Tibial nerve (tissue), 3 donors: ENCODE data around the gene TMEM120B.

Source experiments
- POLR2A ChIP-seq, 2 donors: fragments of 450-650 bp; IDR thresholded peaks; one replicate each; pipeline ENCODE4 v1.6.1; 2017; ENCODE audit warnings: antibody characterized with exemption in 2 of 2, mild to moderate bottlenecking in 2 of 2, moderate library complexity in 2 of 2
- TF ChIP-seq, protein P1 (sequence below), 5 experiments: fragments of 200-600 bp in 3 of 5; fragments of 450-650 bp in 2 of 5; sonication (generic) in 3 of 5; IDR thresholded peaks; one replicate each; pipeline ENCODE4 v1.5.1; 2016 to 2019; ENCODE audit warnings: antibody characterized with exemption in 5 of 5, mild to moderate bottlenecking in 3 of 5, moderate library complexity in 2 of 5

GRCh38 chr12:121823101-121823726, 110.7 kb downstream of the TMEM120B start:
- TF ChIP-seq, protein P1, sequence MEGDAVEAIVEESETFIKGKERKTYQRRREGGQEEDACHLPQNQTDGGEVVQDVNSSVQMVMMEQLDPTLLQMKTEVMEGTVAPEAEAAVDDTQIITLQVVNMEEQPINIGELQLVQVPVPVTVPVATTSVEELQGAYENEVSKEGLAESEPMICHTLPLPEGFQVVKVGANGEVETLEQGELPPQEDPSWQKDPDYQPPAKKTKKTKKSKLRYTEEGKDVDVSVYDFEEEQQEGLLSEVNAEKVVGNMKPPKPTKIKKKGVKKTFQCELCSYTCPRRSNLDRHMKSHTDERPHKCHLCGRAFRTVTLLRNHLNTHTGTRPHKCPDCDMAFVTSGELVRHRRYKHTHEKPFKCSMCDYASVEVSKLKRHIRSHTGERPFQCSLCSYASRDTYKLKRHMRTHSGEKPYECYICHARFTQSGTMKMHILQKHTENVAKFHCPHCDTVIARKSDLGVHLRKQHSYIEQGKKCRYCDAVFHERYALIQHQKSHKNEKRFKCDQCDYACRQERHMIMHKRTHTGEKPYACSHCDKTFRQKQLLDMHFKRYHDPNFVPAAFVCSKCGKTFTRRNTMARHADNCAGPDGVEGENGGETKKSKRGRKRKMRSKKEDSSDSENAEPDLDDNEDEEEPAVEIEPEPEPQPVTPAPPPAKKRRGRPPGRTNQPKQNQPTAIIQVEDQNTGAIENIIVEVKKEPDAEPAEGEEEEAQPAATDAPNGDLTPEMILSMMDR (IDR thresholded peaks at IDR 0.05), result no peak
- no peak for TF ChIP-seq POLR2A (IDR thresholded peaks at IDR 0.05)
